Hepatocyte (in vitro differentiated cells): ENCODE data around the gene AMMECR1L. TPM values are rescaled to one million over a fixed set of nuclear protein-coding genes. Genes with fewer than 3 reads are reported as not detected.
"Not testable (repeated sequence)": the region's sequence is repeated elsewhere in the genome, so short reads cannot be mapped to it uniquely, and the experiment has no call there.

Experiments used
- DNase-seq: peaks from one replicate; pipeline ENCODE4 v3.0.0-alpha.2; 2016; ENCODE audit warnings: low spot score
- H2AFZ ChIP-seq: fragments of 200-600 bp; sonication (generic); 2 replicates; pipeline ENCODE4 v1.6.0; 2016; ENCODE audit warnings: antibody characterized with exemption, mild to moderate bottlenecking
- H3K27ac ChIP-seq: fragments of 200-600 bp; sonication (generic); 2 replicates; pipeline ENCODE4 v1.5.1; 2016; ENCODE audit warnings: mild to moderate bottlenecking
- H3K27me3 ChIP-seq: fragments of 200-600 bp; sonication (generic); 2 replicates; pipeline ENCODE4 v1.6.1; 2016
- H3K36me3 ChIP-seq: fragments of 200-600 bp; sonication (generic); replicated peaks from 2 replicates; pipeline ENCODE4 v1.5.1; 2016; ENCODE audit warnings: low read depth; ENCODE audit not compliant: insufficient read depth
- H3K4me1 ChIP-seq: fragments of 200-600 bp; sonication (generic); 2 replicates; pipeline ENCODE4 v1.5.1; 2016; ENCODE audit warnings: mild to moderate bottlenecking, moderate library complexity; ENCODE audit not compliant: insufficient read depth
- H3K4me2 ChIP-seq: fragments of 200-600 bp; sonication (generic); 2 replicates; pipeline ENCODE4 v1.6.0; 2016
- H3K4me3 ChIP-seq: fragments of 200-600 bp; sonication (generic); 2 replicates; pipeline ENCODE4 v1.5.1; 2016; ENCODE audit warnings: mild to moderate bottlenecking
- H3K79me2 ChIP-seq: fragments of 200-600 bp; sonication (generic); 2 replicates; pipeline ENCODE4 v1.6.0; 2017; ENCODE audit warnings: mild to moderate bottlenecking
- H3K9me2 ChIP-seq: fragments of 200-600 bp; sonication (generic); replicated peaks from 2 replicates; pipeline ENCODE4 v1.6.0; 2017; ENCODE audit warnings: mild to moderate bottlenecking; ENCODE audit not compliant: insufficient read depth
- H3K9me3 ChIP-seq: fragments of 200-600 bp; sonication (generic); 2 replicates; pipeline ENCODE4 v1.5.1; 2016; ENCODE audit warnings: low read depth, mild to moderate bottlenecking
- H4K20me1 ChIP-seq: fragments of 200-600 bp; sonication (generic); 2 replicates; pipeline ENCODE4 v1.6.0; 2016; ENCODE audit warnings: mild to moderate bottlenecking; ENCODE audit not compliant: insufficient read depth, poor library complexity, severe bottlenecking
- EZH2 ChIP-seq: fragments of 200-600 bp; sonication (generic); IDR thresholded peaks from 2 replicates; pipeline ENCODE4 v1.6.1; 2016; ENCODE audit warnings: antibody characterized with exemption, mild to moderate bottlenecking, borderline replicate concordance
- EZH2phosphoT487 ChIP-seq: fragments of 200-600 bp; sonication (generic); IDR thresholded peaks from one replicate; pipeline ENCODE4 v1.6.1; 2018; ENCODE audit warnings: antibody characterized with exemption, mild to moderate bottlenecking, low read depth, moderate library complexity; ENCODE audit not compliant: unreplicated experiment, severe bottlenecking
- WGBS: methylation state at CpG from one replicate; pipeline ENCODE4 v1.1.6; 2016; ENCODE audit warnings: low lambda C conversion rate; ENCODE audit errors: missing lambda C conversion rate; 5-methylcytosine and 5-hydroxymethylcytosine counted together
- polyA plus RNA-seq: library from polyadenylated mRNA; unstranded; fragments of >200 nt; fragmentation: Nextera tagmentation; extraction: Ambion mirVana; gene quantifications from 2 replicates; pipeline ENCODE4 v1.2.1, GENCODE V29; 2016
- small RNA-seq: library from RNA; depleted of rRNA; stranded (forward); fragments of <200 nt; gene quantifications from one replicate; pipeline ENCODE3, GENCODE V24; 2014
- total RNA-seq: library from RNA; depleted of rRNA; stranded (reverse); fragments of >200 nt; gene quantifications from 2 replicates; pipeline ENCODE4 v1.2.3, GENCODE V29; 2014
- TF ChIP-seq, protein P1 (sequence below): fragments of 200-600 bp; sonication (generic); IDR thresholded peaks from 2 replicates; pipeline ENCODE4 v1.5.1; 2016; ENCODE audit warnings: antibody characterized with exemption, mild to moderate bottlenecking; ENCODE audit not compliant: poor library complexity

The AMMECR1L gene
- total and polyA plus RNA-seq, 2 experiments from 2014 or later: 8.1 to 14.7 TPM

DNA sequence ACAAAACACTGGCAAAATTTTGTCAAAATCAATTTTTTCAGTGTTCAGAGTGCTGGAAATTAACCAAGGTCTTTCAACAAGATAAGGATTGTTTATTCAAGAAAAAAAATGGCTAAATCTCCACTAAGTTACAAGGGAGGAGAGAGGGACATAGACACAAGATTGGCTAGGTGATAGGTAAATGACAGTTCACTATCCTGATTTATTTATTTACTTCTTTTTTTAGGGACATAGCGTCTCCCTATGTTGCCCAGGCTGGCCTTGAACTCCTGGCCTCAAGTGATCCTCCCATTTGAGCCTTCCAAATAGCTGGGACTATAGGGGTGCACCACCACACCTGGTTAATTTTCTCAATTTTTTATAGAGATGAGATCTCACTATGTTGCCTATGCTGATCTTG, 71.1 kb downstream of the AMMECR1L start:
- Histone ChIP-seq H3K4me2 (no peak overlapping the region), H3K9me3 (no peaks in the 10 kb centered on the region), H2AFZ (no peak overlapping the region), H3K79me2 (peaks cover 11% of the 10 kb centered on the region), H3K27me3 (no peaks in the 10 kb centered on the region), H3K36me3 (no peaks in the 10 kb centered on the region), H3K9me2 (no peaks in the 10 kb centered on the region), H4K20me1 (peaks cover 3% of the 10 kb centered on the region), H3K4me1 (peaks cover under 1% of the 10 kb centered on the region), H3K27ac (no peak overlapping the region), H3K4me3 (no peak overlapping the region)
- TF ChIP-seq EZH2: no peak
- TF ChIP-seq, protein P1, sequence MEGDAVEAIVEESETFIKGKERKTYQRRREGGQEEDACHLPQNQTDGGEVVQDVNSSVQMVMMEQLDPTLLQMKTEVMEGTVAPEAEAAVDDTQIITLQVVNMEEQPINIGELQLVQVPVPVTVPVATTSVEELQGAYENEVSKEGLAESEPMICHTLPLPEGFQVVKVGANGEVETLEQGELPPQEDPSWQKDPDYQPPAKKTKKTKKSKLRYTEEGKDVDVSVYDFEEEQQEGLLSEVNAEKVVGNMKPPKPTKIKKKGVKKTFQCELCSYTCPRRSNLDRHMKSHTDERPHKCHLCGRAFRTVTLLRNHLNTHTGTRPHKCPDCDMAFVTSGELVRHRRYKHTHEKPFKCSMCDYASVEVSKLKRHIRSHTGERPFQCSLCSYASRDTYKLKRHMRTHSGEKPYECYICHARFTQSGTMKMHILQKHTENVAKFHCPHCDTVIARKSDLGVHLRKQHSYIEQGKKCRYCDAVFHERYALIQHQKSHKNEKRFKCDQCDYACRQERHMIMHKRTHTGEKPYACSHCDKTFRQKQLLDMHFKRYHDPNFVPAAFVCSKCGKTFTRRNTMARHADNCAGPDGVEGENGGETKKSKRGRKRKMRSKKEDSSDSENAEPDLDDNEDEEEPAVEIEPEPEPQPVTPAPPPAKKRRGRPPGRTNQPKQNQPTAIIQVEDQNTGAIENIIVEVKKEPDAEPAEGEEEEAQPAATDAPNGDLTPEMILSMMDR: no peak
- TF ChIP-seq EZH2phosphoT487: no peak
- 91% methylated on average over 1 of the region's 1 CpG for WGBS
- DNase-seq: no peak

DNA sequence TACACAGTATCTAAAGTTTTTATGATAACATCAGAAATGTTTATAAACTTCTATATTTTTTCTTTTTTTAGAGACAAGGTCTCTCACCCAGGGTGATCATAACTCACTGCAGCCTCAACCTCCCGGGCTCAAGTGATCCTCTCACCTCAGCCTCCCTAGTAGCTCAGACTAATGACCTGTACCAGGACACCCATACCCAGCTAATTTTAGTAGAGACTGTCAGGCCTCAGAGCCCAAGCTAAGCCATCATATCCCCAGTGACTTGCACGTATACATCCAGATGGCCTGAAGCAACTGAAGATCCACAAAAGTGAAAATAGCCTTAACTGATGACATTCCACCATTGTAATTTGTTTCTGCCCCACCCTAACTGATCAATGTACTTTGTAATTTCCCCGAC, 73.3 kb downstream of the AMMECR1L start:
- not testable (repeated sequence) for H3K9me2 ChIP-seq, DNase-seq, H3K27me3 ChIP-seq, H3K36me3 ChIP-seq, H3K4me2 ChIP-seq, H3K4me3 ChIP-seq, H2AFZ ChIP-seq, H3K9me3 ChIP-seq
- WGBS: 96% methylated on average over 3 of the region's 3 CpGs
- Histone ChIP-seq H3K4me1 (peaks cover 20% of the 10 kb centered on the region), H3K79me2 (peaks cover 33% of the 10 kb centered on the region), H3K27ac (peak overlapping the region; percentile 98), H4K20me1 (peaks cover 26% of the 10 kb centered on the region)

Small RNAs within 50 kb of the gene (small RNA-seq; reads per million reads assigned to genes)
- gene AC012306.1: not detected
- not detected for gene RF00017
- gene RF00019: not detected
- not detected for gene RNU6-395P

Other genes starting within 250 kb of the AMMECR1L start
- gene GPR17, start 239.8 kb downstream of the AMMECR1L start, total RNA-seq: not detected in 2 replicates
- gene GPR17, start 239.8 kb downstream of the AMMECR1L start, polyA plus RNA-seq: 0.39 TPM in 1 of 2 replicates, not detected in the other
- gene LIMS2, start 210.4 kb downstream of the AMMECR1L start, total RNA-seq: 3.9 and 4.0 TPM in 2 replicates
- 8.3 and 14.9 TPM in 2 replicates for gene LIMS2, start 210.4 kb downstream of the AMMECR1L start, polyA plus RNA-seq
- 10.2 and 10.7 TPM in 2 replicates for gene SFT2D3, start 184.5 kb downstream of the AMMECR1L start, total RNA-seq
- gene SFT2D3, start 184.5 kb downstream of the AMMECR1L start, polyA plus RNA-seq: 1.6 TPM in 1 of 2 replicates, not detected in the other
- gene WDR33, start 74.8 kb downstream of the AMMECR1L start, total RNA-seq: 36.2 and 47.5 TPM in 2 replicates
- 33.5 and 43.3 TPM in 2 replicates for gene WDR33, start 74.8 kb downstream of the AMMECR1L start, polyA plus RNA-seq
- gene POLR2D, start 27.8 kb downstream of the AMMECR1L start, total RNA-seq: 19.9 and 25.2 TPM in 2 replicates
- gene POLR2D, start 27.8 kb downstream of the AMMECR1L start, polyA plus RNA-seq: 22.0 and 31.4 TPM in 2 replicates
- 12.6 and 18.8 TPM in 2 replicates for gene SAP130, start 142.1 kb upstream of the AMMECR1L start, total RNA-seq
- 12.7 and 18.4 TPM in 2 replicates for gene SAP130, start 142.1 kb upstream of the AMMECR1L start, polyA plus RNA-seq
- gene UGGT1, start 205.2 kb upstream of the AMMECR1L start, total RNA-seq: 38.8 and 49.7 TPM in 2 replicates
- gene UGGT1, start 205.2 kb upstream of the AMMECR1L start, polyA plus RNA-seq: 6.8 and 11.8 TPM in 2 replicates